Fibroblast of gingiva (primary cell): Measurements from ENCODE around the gene CRYM.

ENCODE experiments used
- DNase-seq: peaks from one replicate; pipeline ENCODE4 v3.0.0-alpha.2; 2011; ENCODE audit warnings: low read depth

The CRYM gene

DNA sequence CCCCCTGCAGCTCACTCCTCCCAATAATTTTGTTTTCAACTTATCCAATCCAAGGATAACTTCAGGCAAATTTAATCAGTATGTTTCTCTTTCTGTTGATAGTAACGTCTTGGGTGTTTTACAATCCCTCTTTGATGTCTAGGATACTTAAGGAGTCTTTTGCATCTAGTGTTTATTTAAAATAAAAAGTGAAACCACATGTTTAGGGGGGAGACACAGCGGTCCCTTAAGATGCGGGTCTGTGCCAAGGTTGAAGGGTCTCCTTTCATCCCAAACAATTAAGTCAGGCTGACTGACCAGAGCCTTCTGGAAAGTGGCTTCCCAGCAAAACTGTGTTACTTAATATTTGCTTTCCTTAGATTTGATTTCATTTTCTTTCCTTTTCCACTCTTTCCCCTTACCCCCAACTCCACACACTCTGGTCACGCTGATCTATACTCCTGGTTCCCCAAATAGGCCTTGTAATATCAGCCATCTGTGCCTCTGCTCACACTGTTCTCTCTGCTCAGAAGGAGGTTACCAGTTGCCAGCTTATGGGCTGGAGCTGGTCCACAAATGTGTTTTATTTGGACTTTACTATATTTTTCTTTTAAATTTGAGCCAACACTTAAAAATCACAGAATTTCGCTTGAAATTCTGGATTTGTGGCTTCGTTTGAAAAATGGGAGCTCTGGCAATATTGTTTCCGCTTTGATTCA lies 33.4 kb downstream of the CRYM start:
- no peak for DNase-seq

DNA sequence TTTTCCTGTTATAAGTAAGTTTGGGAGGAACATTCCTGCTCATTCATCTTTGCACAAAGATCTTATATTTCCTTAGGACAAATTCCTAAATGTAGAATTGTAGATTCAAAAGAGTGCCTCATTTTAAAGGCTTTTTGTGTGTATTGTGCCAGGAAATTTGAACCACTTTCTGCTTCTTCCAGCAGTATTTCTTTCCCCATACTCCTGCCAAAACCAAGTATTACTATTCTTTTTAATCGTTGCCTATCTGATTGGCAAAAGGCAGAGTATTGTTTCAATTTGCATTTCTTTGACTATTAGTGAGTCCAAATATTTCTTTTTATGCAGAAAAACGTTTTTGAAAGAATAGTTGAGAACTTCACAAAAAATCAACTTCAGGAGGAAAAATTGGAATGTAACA lies 35.3 kb downstream of the CRYM start:
- no peak for DNase-seq

- DNase-seq = no peak
Observed at GRCh38 chr16:21239646-21240045, 38.4 kb downstream of the CRYM start.

DNA sequence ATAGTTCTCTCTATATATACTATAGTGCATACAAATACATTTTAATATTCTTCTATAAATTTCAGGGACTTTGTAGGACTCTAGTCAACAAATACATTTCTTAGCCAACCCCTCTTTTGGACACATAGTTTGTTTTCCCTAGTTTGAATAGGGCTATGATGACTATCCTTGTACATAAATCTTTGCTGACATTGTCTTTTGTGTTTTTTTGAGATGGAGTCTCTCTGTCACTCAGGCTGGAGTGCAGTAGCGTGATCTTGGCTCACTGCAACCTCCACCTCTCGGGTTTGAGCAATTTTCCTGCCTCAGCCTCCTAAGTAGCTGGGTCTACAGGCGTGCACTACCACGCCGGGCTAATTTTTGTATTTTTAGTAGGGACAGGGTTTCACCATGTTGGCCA lies 41.3 kb downstream of the CRYM start:
- no peak for DNase-seq

GRCh38 chr16:21235199-21235585 lies 42.9 kb downstream of the CRYM start:
- DNase-seq = no peak

DNA sequence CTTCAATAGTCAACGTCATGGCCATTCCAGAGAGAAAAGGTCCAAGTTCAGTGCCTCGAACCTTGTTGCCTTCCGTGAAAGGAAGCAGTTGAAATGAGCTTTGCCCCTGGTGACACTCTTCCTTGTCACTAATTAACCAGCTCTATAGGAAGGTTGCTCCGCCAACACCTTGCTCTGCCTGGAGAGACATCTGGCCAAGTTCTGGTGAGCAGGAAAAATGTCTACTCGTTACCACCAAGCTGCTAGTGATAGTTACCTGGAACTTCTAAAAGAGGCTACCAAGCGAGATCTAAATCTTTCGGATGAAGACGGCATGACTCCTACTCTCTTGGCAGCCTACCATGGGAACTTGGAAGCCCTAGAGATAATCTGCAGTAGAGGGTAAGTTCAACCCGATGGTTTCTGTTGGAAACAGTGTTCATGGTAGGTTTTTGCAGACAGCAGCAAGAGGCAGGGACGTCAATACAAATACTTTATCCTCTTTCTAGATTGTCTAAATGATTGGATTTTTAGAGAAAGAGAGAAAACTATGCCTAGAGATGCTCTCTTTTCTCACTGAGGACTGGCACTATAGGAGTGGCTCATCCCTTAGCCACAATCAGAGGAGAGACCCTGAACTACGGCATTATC lies 44.5 kb downstream of the CRYM start, which contains the start of gene ANKS4B:
ANKS4B (plus strand) TSS at position 179 of the 630 bp plus-strand sequence; CDS start at position 218, 39 bp downstream.
- no peak for DNase-seq

GRCh38 chr16:21233045-21233520 lies 45.0 kb downstream of the CRYM start:
- no peak for DNase-seq

GRCh38 chr16:21228361-21228872 lies 49.7 kb downstream of the CRYM start:
- DNase-seq = no peak

- DNase-seq = no peak
Observed at GRCh38 chr16:21227866-21228265, 50.2 kb downstream of the CRYM start.

DNA sequence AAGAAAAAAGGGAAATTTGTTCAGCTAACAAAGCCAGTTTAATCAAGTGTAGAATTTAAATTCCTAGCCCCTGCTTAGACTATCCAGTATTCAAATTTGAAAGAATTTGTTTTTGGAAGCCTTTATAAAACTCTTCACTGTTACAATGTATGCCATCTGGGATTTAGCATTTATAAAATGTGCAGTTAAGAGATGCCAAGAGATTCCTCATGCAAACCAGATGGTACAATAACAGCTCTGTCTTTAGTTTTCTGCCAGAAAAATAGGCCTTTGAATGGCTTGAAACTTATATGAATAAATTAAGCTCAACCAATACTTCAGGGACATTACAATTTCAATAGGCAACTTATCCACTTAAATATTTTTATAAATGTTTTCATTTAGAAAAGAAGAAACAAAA lies 51.3 kb downstream of the CRYM start:
- peak; percentile 23 for DNase-seq

DNA sequence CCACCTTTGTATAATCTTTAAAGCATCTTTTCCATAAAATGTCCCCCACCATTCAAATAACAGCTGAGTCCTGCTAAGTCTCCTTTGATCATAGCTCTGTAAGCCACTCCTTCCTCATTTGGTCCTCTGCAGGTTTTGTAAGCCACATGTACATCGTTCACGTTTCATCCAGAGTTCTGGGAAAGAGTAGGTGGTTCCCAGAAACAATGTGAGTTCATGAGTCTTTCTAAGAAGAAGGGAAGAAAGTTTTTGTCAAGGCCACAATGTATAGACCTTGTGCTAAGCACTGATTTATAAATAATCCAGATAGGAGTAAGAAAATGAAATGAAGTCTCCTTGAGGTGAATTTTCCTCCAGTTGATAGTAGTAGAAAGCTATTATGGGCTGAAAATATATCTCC lies 53.3 kb downstream of the CRYM start:
- no peak for DNase-seq

DNA sequence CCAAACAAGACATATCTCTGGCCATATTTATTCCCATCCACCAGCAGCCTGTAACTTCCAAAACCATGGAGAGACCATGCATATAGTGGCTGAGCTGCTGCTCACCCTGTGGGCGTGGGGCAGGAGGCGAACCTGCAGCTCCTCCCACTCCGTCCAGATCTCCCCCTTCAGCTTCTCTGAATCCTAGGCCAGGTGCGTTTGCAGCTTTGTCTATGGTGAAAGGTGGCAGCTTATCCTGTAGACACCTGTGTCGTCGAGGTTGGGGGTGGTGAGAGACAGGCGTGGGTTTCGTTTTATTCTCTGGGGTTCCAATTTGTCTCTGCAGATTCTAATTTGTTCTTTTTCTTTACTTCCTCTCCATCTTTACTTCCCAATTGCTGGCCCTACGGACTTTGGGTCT lies 54.3 kb downstream of the CRYM start:
- DNase-seq = no peak

- DNase-seq = no peak
Observed at GRCh38 chr16:21222495-21223337, 55.4 kb downstream of the CRYM start.

DNA sequence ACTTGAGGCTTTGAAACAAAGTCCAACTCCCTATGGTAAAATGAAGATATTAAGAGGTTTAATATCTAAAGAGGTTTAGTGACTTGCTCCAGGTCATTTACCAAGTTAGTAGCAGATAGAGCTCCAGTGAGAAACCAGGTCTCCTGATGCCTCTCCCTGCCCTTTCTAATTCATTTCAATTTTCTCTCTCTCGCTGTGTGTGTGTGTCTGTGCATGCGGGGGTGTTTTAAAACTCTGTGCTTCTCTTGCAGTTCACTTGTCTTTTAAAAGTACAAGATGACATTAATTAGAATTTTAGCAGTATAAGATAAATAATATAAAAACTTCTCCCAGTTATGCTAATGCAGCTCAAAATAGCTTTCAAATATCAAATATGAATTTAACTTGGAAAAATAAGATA lies 58.5 kb downstream of the CRYM start:
- no peak for DNase-seq

- DNase-seq = no peak
Observed at GRCh38 chr16:21218153-21218552, 59.9 kb downstream of the CRYM start.

- DNase-seq = no peak
Observed at GRCh38 chr16:21217121-21217520, 61.0 kb downstream of the CRYM start.

GRCh38 chr16:21214086-21214485 lies 64.0 kb downstream of the CRYM start:
- no peak for DNase-seq

- no peak for DNase-seq
Observed at GRCh38 chr16:21211486-21211885, 66.6 kb downstream of the CRYM start, which contains the start of gene ZP2. Gene ZP2, minus strand, starts transcription at chr16:21211574. Its CDS starts 27 bp downstream, at chr16:21211547.
